Stimulated activated CD4-positive, alpha-beta T cell treated with anti-CD3 and anti-CD28 coated beads, Interleukin-2, amount 100 ng/mL, for 24 hours (primary cell): ENCODE data around the gene STMN1.
A peak's percentile ranks its signal among the peaks of the same experiment; 100 is the strongest.

Experiments used
- DNase-seq, 2 donors: peaks; one replicate each; pipeline ENCODE4 v3.0.0-alpha.2; 2020

Gene STMN1

GRCh38 chr1:25867210-25867991, 38.8 kb downstream of the STMN1 start:
- DNase-seq = no peak

- no peak for DNase-seq
Measured at GRCh38 chr1:25866288-25866687, 39.9 kb downstream of the STMN1 start.

GRCh38 chr1:25864434-25864833, 41.8 kb downstream of the STMN1 start:
- DNase-seq = no peak

- DNase-seq = no peak
Measured at GRCh38 chr1:25863486-25864262, 42.5 kb downstream of the STMN1 start.

- no peak for DNase-seq
Measured at GRCh38 chr1:25862785-25863485, 43.3 kb downstream of the STMN1 start.

GRCh38 chr1:25861316-25862286, 44.6 kb downstream of the STMN1 start:
- DNase-seq = no peak

- DNase-seq = peak; percentile 92 to 94
Measured at GRCh38 chr1:25858906-25859789, 47.1 kb downstream of the STMN1 start, which contains the start of gene AUNIP. Gene AUNIP, minus strand, starts transcription at chr1:25859457. Its CDS starts 100 bp downstream, at chr1:25859357.

GRCh38 chr1:25858494-25858893, 47.7 kb downstream of the STMN1 start:
- no peak for DNase-seq

GRCh38 chr1:25856856-25857255, 49.4 kb downstream of the STMN1 start:
- no peak for DNase-seq

- DNase-seq = no peak
Measured at GRCh38 chr1:25854554-25854953, 51.7 kb downstream of the STMN1 start.
